ENCODE measurements around the gene ZNF69. TPM values are rescaled to one million over a fixed set of nuclear protein-coding genes. Genes with fewer than 3 reads are reported as not detected.

ZNF69 gene
- total RNA-seq, 1 experiment from 2014 or later = not detected

- intact Hi-C loops (cut with micrococcal nuclease) = no loop called here
- Histone ChIP-seq H3K9ac (ENCODE audit: low read length) (no peak overlapping the region), H3K36me3 (ENCODE audit: control insufficient read depth in 1 of 2, insufficient read depth in 2 of 2, low read length in 2 of 2) (no peaks in the 10 kb centered on the region), H3K9me3 (ENCODE audit: control insufficient read depth in 1 of 2, insufficient read depth in 1 of 2, low read depth in 1 of 2, low read length in 2 of 2) (peaks cover 0 to 4% of the 10 kb centered on the region in 2 experiments; a peak in 1 of 4 replicates), H2AFZ (ENCODE audit: low read depth, low read length, poor library complexity, severe bottlenecking) (no peak overlapping the region), H3K27ac (ENCODE audit: low read depth, low read length) (no peak overlapping the region), H3K4me1 (ENCODE audit: control insufficient read depth in 1 of 2, insufficient read depth in 2 of 2, low read length in 2 of 2) (no peaks in the 10 kb centered on the region), H3K4me3 (replicated peaks in 1 of 2; ENCODE audit: low read depth in 1 of 2, low read length in 2 of 2) (no peak overlapping the region), H3K4me2 (ENCODE audit: low read length) (no peak overlapping the region), H3K9me2 (ENCODE audit: insufficient read depth) (no peaks in the 10 kb centered on the region), H3K79me2 (ENCODE audit: insufficient read depth, low read length) (no peaks in the 10 kb centered on the region), H3K27me3 (ENCODE audit: insufficient read depth, low read length) (no peaks in the 10 kb centered on the region), H4K20me1 (ENCODE audit: insufficient read depth) (no peaks in the 10 kb centered on the region)
- POLR2A ChIA-PET = no interaction called here
- no peak for TF ChIP-seq CBX3 (IDR thresholded peaks at IDR 0.05; ENCODE audit: low read depth)
- TF ChIP-seq SRF (IDR thresholded peaks at IDR 0.05; ENCODE audit: low read depth) = no peak
- TF ChIP-seq SP1 (IDR thresholded peaks at IDR 0.05; ENCODE audit: low read depth) = no peak
- TF ChIP-seq POLR2A (IDR thresholded peaks at IDR 0.05; ENCODE audit: borderline replicate concordance, extremely low read depth, insufficient read depth, insufficient read length) = no peak
- TF ChIP-seq ZFX (IDR thresholded peaks at IDR 0.05) = no peak
- TF ChIP-seq TCF7L2 (IDR thresholded peaks at IDR 0.05; ENCODE audit: borderline replicate concordance, extremely low read depth, insufficient read depth, insufficient read length) = no peak
- TF ChIP-seq REST (IDR thresholded peaks at IDR 0.05; ENCODE audit: low read depth) = no peak
- no peak for TF ChIP-seq YY1 (IDR thresholded peaks at IDR 0.05; ENCODE audit: extremely low read depth, insufficient replicate concordance, low read depth, low read length)
- TF ChIP-seq EZH2phosphoT487 (IDR thresholded peaks at IDR 0.05; ENCODE audit: borderline replicate concordance) = no peak
- no peak for TF ChIP-seq SIN3A (IDR thresholded peaks at IDR 0.05; ENCODE audit: low read depth)
- no peak for TF ChIP-seq RAD21 (IDR thresholded peaks at IDR 0.05; ENCODE audit: low read depth)
- no peak for TF ChIP-seq CTCF (IDR thresholded peaks at IDR 0.05 in 2 of 3, conservative IDR thresholded peaks at IDR 0.05 in 1 of 3; ENCODE audit: borderline replicate concordance in 1 of 3, insufficient read depth in 1 of 3, low read depth in 2 of 3, low read length in 2 of 3)
- TF ChIP-seq FOSL1 (IDR thresholded peaks at IDR 0.05; ENCODE audit: low read depth) = no peak
- no peak for TF ChIP-seq CEBPB (IDR thresholded peaks at IDR 0.05; ENCODE audit: low read depth)
- TF ChIP-seq POLR2AphosphoS5 (IDR thresholded peaks at IDR 0.05; ENCODE audit: low read depth, low read length) = no peak
- TF ChIP-seq JUND (IDR thresholded peaks at IDR 0.05) = no peak
- no TSS peak for BruUV-seq (replicated peaks)
- no peak for ATAC-seq
- RAD21 ChIA-PET (ENCODE audit: low non-redundant PET in 1 of 2, low total read pairs in 2 of 2, uncharacterized antibody in 2 of 2, unreplicated experiment in 2 of 2) = no interaction called here
- no peak for DNase-seq (ENCODE audit: low read depth, low spot score)
- CTCF ChIA-PET = no interaction called here
These were observed 7.3 kb downstream of the ZNF69 start for GRCh38 chr19:11894851-11895250.
